ENCODE measurements around the gene APMAP. TPM values are rescaled to one million over a fixed set of nuclear protein-coding genes. Genes with fewer than 3 reads are reported as not detected.
A peak's percentile ranks its signal among the peaks of the same experiment; 100 is the strongest.

Gene APMAP
- total and polyA plus RNA-seq, 2 of the 13 experiments (the other 11 are each of a cell fraction or from before 2014, with no cell fraction given), result 168 to 214 TPM

GRCh38 chr20:24991897-24992486, 559 bp downstream of the APMAP start (continued):
- peak; percentile 21; the same call in 1 of the 2 replicates for TF ChIP-seq ZKSCAN8 (CRISPR knock-in tag; IDR thresholded peaks at IDR 0.05; ENCODE audit: borderline replicate concordance)
- TF ChIP-seq KLF13 (CRISPR knock-in tag; IDR thresholded peaks at IDR 0.05), result peak; percentile 2; the same call in 1 of the 2 replicates
- TF ChIP-seq CENPT (CRISPR knock-in tag; IDR thresholded peaks at IDR 0.05; ENCODE audit: low read depth), result peak; percentile 31; the same call in 1 of the 2 replicates
- 0 out of 2 replicates have a peak, but pooled peaks have one; percentile 31 for TF ChIP-seq REXO4 (CRISPR knock-in tag; IDR thresholded peaks at IDR 0.05; ENCODE audit: borderline replicate concordance)
- TF ChIP-seq THYN1 (CRISPR knock-in tag; IDR thresholded peaks at IDR 0.05; ENCODE audit: borderline replicate concordance, low read depth), result peak; percentile 72; the same call in 1 of the 2 replicates
- peak; percentile 2; the same call in 1 of the 2 replicates for TF ChIP-seq STAT6 (CRISPR knock-in tag; IDR thresholded peaks at IDR 0.05; ENCODE audit: borderline replicate concordance)
- TF ChIP-seq ZFYVE20 (CRISPR knock-in tag; IDR thresholded peaks at IDR 0.05; ENCODE audit: borderline replicate concordance, low read depth), result peak; percentile 70; the same call in 1 of the 2 replicates
- TF ChIP-seq SP5 (CRISPR knock-in tag; IDR thresholded peaks at IDR 0.05; ENCODE audit: borderline replicate concordance, low read depth), result 0 out of 2 replicates have a peak, but pooled peaks have one; percentile 16
- TF ChIP-seq CBX5 (CRISPR knock-in tag; IDR thresholded peaks at IDR 0.05; ENCODE audit: borderline replicate concordance), result no peak
- peak; percentile 61; the same call in 1 of the 2 replicates for TF ChIP-seq SIN3A (IDR thresholded peaks at IDR 0.05; ENCODE audit: borderline replicate concordance, low read depth, low read length)
- TF ChIP-seq, protein P1, sequence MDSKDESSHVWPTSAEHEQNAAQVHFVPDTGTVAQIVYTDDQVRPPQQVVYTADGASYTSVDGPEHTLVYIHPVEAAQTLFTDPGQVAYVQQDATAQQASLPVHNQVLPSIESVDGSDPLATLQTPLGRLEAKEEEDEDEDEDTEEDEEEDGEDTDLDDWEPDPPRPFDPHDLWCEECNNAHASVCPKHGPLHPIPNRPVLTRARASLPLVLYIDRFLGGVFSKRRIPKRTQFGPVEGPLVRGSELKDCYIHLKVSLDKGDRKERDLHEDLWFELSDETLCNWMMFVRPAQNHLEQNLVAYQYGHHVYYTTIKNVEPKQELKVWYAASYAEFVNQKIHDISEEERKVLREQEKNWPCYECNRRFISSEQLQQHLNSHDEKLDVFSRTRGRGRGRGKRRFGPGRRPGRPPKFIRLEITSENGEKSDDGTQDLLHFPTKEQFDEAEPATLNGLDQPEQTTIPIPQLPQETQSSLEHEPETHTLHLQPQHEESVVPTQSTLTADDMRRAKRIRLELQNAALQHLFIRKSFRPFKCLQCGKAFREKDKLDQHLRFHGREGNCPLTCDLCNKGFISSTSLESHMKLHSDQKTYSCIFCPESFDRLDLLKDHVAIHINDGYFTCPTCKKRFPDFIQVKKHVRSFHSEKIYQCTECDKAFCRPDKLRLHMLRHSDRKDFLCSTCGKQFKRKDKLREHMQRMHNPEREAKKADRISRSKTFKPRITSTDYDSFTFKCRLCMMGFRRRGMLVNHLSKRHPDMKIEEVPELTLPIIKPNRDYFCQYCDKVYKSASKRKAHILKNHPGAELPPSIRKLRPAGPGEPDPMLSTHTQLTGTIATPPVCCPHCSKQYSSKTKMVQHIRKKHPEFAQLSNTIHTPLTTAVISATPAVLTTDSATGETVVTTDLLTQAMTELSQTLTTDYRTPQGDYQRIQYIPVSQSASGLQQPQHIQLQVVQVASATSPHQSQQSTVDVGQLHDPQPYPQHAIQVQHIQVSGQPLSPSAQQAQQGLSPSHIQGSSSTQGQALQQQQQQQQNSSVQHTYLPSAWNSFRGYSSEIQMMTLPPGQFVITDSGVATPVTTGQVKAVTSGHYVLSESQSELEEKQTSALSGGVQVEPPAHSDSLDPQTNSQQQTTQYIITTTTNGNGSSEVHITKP (CRISPR knock-in tag; IDR thresholded peaks at IDR 0.05; ENCODE audit: low read depth), result 0 out of 2 replicates have a peak, but pooled peaks have one; percentile 4
- TF ChIP-seq BCL6 (CRISPR knock-in tag; IDR thresholded peaks at IDR 0.05), result peak; percentile 30; the same call in 1 of the 2 replicates
- peak; percentile 34; the same call in 1 of the 2 replicates for TF ChIP-seq HES4 (CRISPR knock-in tag; IDR thresholded peaks at IDR 0.05; ENCODE audit: borderline replicate concordance)
- TF ChIP-seq MTA1 (CRISPR knock-in tag; IDR thresholded peaks at IDR 0.05; ENCODE audit: borderline replicate concordance), result 0 out of 2 replicates have a peak, but pooled peaks have one; percentile 4
- 0 out of 2 replicates have a peak, but pooled peaks have one; percentile 40 for TF ChIP-seq NR1H2 (CRISPR knock-in tag; IDR thresholded peaks at IDR 0.05; ENCODE audit: borderline replicate concordance, low read depth)
- TF ChIP-seq, protein P2, sequence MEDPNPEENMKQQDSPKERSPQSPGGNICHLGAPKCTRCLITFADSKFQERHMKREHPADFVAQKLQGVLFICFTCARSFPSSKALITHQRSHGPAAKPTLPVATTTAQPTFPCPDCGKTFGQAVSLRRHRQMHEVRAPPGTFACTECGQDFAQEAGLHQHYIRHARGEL (CRISPR knock-in tag; IDR thresholded peaks at IDR 0.05), result peak; percentile 12; the same call in 1 of the 2 replicates
- no peak for TF ChIP-seq ZNF10 (CRISPR knock-in tag; IDR thresholded peaks at IDR 0.05; ENCODE audit: borderline replicate concordance, low read depth)
- TF ChIP-seq ZNF280B (CRISPR knock-in tag; IDR thresholded peaks at IDR 0.05; ENCODE audit: borderline replicate concordance), result peak; percentile 16; the same call in 1 of the 2 replicates
- 0 out of 2 replicates have a peak, but pooled peaks have one; percentile 47 for TF ChIP-seq ZNF878 (CRISPR knock-in tag; IDR thresholded peaks at IDR 0.05)
- no peak for TF ChIP-seq ZNF205 (CRISPR knock-in tag; IDR thresholded peaks at IDR 0.05)

All from HepG2 (cell line).